ENCODE results near the gene PLXNA2. TPM values are rescaled to one million over a fixed set of nuclear protein-coding genes. Genes with fewer than 3 reads are reported as not detected.

PLXNA2 gene
- total RNA-seq, 1 experiment from 2014 or later = 0.89 TPM

GRCh38 chr1:208228026-208228425 lies 16.2 kb downstream of the PLXNA2 start:
- H3K27me3 ChIP-seq (ENCODE audit: insufficient read depth, low read length) = peaks cover 19% of the 10 kb centered on the region
- H3K4me3 ChIP-seq (replicated peaks in 1 of 2; ENCODE audit: low read depth in 1 of 2, low read length in 2 of 2) = no peak overlapping the region
- H3K36me3 ChIP-seq (ENCODE audit: control insufficient read depth in 1 of 2, insufficient read depth in 2 of 2, low read length in 2 of 2) = no peaks in the 10 kb centered on the region
- no peaks in the 10 kb centered on the region for H3K9me2 ChIP-seq (ENCODE audit: insufficient read depth)
- H3K9ac ChIP-seq (ENCODE audit: low read length) = no peak overlapping the region
- no peak for ATAC-seq
- TF ChIP-seq SIN3A (IDR thresholded peaks at IDR 0.05; ENCODE audit: low read depth) (no peak), MAX (IDR thresholded peaks at IDR 0.05) (no peak), CBX3 (IDR thresholded peaks at IDR 0.05; ENCODE audit: low read depth) (no peak), ATF3 (IDR thresholded peaks at IDR 0.05) (no peak), CTCF (IDR thresholded peaks at IDR 0.05 in 2 of 3, conservative IDR thresholded peaks at IDR 0.05 in 1 of 3; ENCODE audit: borderline replicate concordance in 1 of 3, insufficient read depth in 1 of 3, low read depth in 2 of 3, low read length in 2 of 3) (no peak), POLR2AphosphoS5 (IDR thresholded peaks at IDR 0.05; ENCODE audit: low read depth, low read length) (no peak), SRF (IDR thresholded peaks at IDR 0.05; ENCODE audit: low read depth) (no peak), TCF7L2 (IDR thresholded peaks at IDR 0.05; ENCODE audit: borderline replicate concordance, extremely low read depth, insufficient read depth, insufficient read length) (no peak)
- intact Hi-C loops (cut with micrococcal nuclease) = no loop called here
- H3K79me2 ChIP-seq (ENCODE audit: insufficient read depth, low read length) = no peaks in the 10 kb centered on the region
- H3K9me3 ChIP-seq (ENCODE audit: control insufficient read depth in 1 of 2, insufficient read depth in 1 of 2, low read depth in 1 of 2, low read length in 2 of 2) = no peaks in the 10 kb centered on the region
- H3K4me1 ChIP-seq (ENCODE audit: control insufficient read depth in 1 of 2, insufficient read depth in 2 of 2, low read length in 2 of 2) = no peaks in the 10 kb centered on the region
- H2AFZ ChIP-seq (ENCODE audit: low read depth, low read length, poor library complexity, severe bottlenecking) = no peak overlapping the region
- ChIA-PET POLR2A (no interaction called here), CTCF (interaction anchor here (2.1 kb wide), 1 partner anchor 17 kb away, joined by 5 read pairs; no protein-coding TSS in a partner anchor), RAD21 (ENCODE audit: low non-redundant PET in 1 of 2, low total read pairs in 2 of 2, uncharacterized antibody in 2 of 2, unreplicated experiment in 2 of 2) (interaction anchor here in 1 of 2 experiments (0.6 kb wide), 1 partner anchor 36 kb away, joined by 5 read pairs; no protein-coding TSS in a partner anchor)
- H3K27ac ChIP-seq (ENCODE audit: low read depth, low read length) = no peak overlapping the region
- no peaks in the 10 kb centered on the region for H4K20me1 ChIP-seq (ENCODE audit: insufficient read depth)
- no peak overlapping the region for H3K4me2 ChIP-seq (ENCODE audit: low read length)
- no TSS peak for BruUV-seq (replicated peaks)
- no peak for DNase-seq (ENCODE audit: low read depth, low spot score)

All from HCT116 (cell line).